Measurements from ENCODE around the gene DPY30.
"Not testable (repeated sequence)": the region's sequence is repeated elsewhere in the genome, so short reads cannot be mapped to it uniquely, and the experiment has no call there.

Gene DPY30

DNA sequence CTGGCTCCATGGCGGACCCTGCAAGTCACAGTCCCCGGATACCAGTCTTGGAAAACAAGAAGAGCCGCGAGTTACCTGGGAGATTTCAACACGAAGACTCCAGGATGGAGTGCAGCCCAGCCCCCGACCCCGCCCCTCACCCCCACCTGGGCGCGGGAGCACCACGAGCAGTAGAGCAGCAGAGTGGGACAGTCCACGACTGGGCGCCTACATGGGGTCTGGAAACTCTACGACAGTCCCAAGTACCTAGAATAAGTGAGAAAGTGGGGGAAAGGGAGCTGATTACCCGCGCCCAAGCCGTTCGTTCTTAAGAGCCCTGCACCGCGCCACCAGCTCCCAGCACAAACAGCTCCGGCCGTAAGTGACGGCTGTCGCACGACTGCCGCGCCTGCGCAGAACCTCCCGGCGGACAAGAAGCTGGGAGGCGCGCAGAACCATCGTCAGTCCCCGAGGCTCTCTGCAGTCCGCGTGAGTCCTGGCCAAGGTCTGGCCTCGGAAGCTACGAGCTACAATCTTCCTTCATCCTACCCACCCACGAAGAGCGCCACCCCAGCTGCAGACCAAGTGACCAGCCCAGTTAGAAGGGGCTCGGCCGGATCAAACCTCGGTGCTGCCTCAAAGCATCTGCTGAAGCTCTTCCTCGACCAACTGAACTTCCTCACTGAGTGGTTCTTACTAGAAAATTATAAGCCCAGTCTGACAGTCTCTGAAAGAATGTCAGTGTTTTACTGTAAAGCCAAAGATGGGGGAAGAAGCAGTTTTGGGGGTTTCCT is at the start of gene DPY30:
Gene DPY30, minus strand, starts transcription at position 359 of the 773 bp plus-strand sequence. Its CDS starts 349 bp downstream, at position 10.
- Histone ChIP-seq H3K27ac (ENCODE audit: low read length) (peak within 1 kb of the TSS; percentile 44), H3K4me3 (ENCODE audit: low read length) (peak within 1 kb of the TSS; percentile 90), H3K4me1 (ENCODE audit: insufficient read depth, low read length) (no peaks in the 10 kb centered on the region), H3K27me3 (ENCODE audit: insufficient read depth, low read length) (no peaks in the 10 kb centered on the region), H3K9ac (ENCODE audit: low read depth, low read length) (peak within 1 kb of the TSS; percentile 98), H3K9me3 (ENCODE audit: insufficient read depth, low read depth, low read length) (no peaks in the 10 kb centered on the region), H3K36me3 (ENCODE audit: insufficient read depth, low read depth, low read length) (peaks cover 17% of the 10 kb centered on the region; the same call in 1 of the 2 replicates)

GRCh38 chr2:32074134-32074506 is 34.5 kb upstream of the DPY30 start:
- Histone ChIP-seq H3K27me3 (ENCODE audit: insufficient read depth, low read length) (no peaks in the 10 kb centered on the region), H3K9me3 (ENCODE audit: insufficient read depth, low read depth, low read length) (no peaks in the 10 kb centered on the region), H3K36me3 (ENCODE audit: insufficient read depth, low read depth, low read length) (peaks cover 3% of the 10 kb centered on the region; the same call in 1 of the 2 replicates), H3K9ac (ENCODE audit: low read depth, low read length) (no peak overlapping the region), H3K4me1 (ENCODE audit: insufficient read depth, low read length) (no peaks in the 10 kb centered on the region), H3K27ac (ENCODE audit: low read length) (no peak overlapping the region), H3K4me3 (ENCODE audit: low read length) (no peak overlapping the region)

DNA sequence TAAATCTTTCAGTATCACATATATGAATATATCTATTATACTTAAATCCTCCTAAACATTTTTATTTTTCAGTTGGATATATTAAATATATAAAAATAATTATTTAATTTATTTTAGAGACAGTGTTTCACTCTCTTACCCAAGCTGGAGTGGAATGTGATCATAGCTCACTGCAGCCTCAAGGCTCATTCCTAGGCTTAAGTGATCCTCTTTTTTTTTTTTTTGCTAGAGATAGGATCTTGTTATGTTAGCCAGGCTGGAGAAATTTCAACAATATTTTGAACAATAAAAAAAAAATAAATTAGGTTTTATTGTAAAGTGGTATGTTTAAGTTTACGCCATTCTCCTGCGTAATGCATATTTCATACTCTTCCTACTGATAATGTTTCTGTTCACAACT is 27.9 kb upstream of the DPY30 start:
- Histone ChIP-seq H3K27ac (ENCODE audit: low read length) (no peak overlapping the region), H3K4me1 (ENCODE audit: insufficient read depth, low read length) (peaks cover under 1% of the 10 kb centered on the region; the same call in 1 of the 2 replicates), H3K36me3 (ENCODE audit: insufficient read depth, low read depth, low read length) (peaks cover 3% of the 10 kb centered on the region; the same call in 1 of the 2 replicates), H3K4me3 (ENCODE audit: low read length) (no peak overlapping the region), H3K9ac (ENCODE audit: low read depth, low read length) (no peak overlapping the region), H3K27me3 (ENCODE audit: insufficient read depth, low read length) (no peaks in the 10 kb centered on the region), H3K9me3 (ENCODE audit: insufficient read depth, low read depth, low read length) (no peaks in the 10 kb centered on the region)

GRCh38 chr2:32064713-32065112 is 25.1 kb upstream of the DPY30 start:
- H3K4me1 ChIP-seq (ENCODE audit: insufficient read depth, low read length), result peaks cover 6% of the 10 kb centered on the region
- no peaks in the 10 kb centered on the region for H3K9me3 ChIP-seq (ENCODE audit: insufficient read depth, low read depth, low read length)
- no peak overlapping the region for H3K27ac ChIP-seq (ENCODE audit: low read length)
- H3K27me3 ChIP-seq (ENCODE audit: insufficient read depth, low read length), result no peaks in the 10 kb centered on the region
- H3K9ac ChIP-seq (ENCODE audit: low read depth, low read length), result peak overlapping the region; percentile 81; the same call in 1 of the 2 replicates
- no peaks in the 10 kb centered on the region for H3K36me3 ChIP-seq (ENCODE audit: insufficient read depth, low read depth, low read length)
- peak overlapping the region; percentile 96 for H3K4me3 ChIP-seq (ENCODE audit: low read length)

DNA sequence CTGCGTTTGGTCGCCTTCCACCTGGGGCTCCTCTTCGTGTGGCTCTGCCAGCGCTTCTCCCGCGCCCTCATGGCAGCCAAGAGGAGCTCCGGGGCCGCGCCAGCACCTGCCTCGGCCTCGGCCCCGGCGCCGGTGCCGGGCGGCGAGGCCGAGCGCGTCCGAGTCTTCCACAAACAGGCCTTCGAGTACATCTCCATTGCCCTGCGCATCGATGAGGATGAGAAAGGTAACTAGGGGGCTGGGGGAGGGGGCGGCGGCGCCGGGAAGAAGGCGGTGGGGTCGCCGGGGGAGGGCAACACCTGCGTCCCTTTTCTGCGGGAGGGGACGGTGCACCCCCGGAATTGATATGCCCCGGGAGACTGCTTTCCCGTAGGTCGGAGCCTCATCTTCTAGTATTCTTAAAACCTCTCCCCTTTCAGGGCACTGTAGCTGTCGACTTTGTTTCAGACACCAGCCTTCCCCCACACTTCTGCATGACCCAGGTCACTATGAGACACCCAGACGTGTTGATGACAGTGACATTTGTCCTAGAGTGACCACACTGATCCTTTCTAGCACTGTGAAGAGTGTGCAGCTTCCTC is 24.5 kb upstream of the DPY30 start:
- Histone ChIP-seq H3K4me3 (ENCODE audit: low read length) (peak overlapping the region; percentile 96), H3K36me3 (ENCODE audit: insufficient read depth, low read depth, low read length) (no peaks in the 10 kb centered on the region), H3K4me1 (ENCODE audit: insufficient read depth, low read length) (peaks cover 6% of the 10 kb centered on the region), H3K9me3 (ENCODE audit: insufficient read depth, low read depth, low read length) (no peaks in the 10 kb centered on the region), H3K27ac (ENCODE audit: low read length) (peak overlapping the region; percentile 95), H3K9ac (ENCODE audit: low read depth, low read length) (peak overlapping the region; percentile 83), H3K27me3 (ENCODE audit: insufficient read depth, low read length) (no peaks in the 10 kb centered on the region)

GRCh38 chr2:32063310-32064020 is 23.9 kb upstream of the DPY30 start, which contains the start of gene SPAST:
Gene SPAST, plus strand, starts transcription at chr2:32063556. Its CDS starts 276 bp downstream, at chr2:32063832.
- H3K27ac ChIP-seq (ENCODE audit: low read length), result peak within 1 kb of the TSS; percentile 95
- H3K27me3 ChIP-seq (ENCODE audit: insufficient read depth, low read length), result no peaks in the 10 kb centered on the region
- H3K9ac ChIP-seq (ENCODE audit: low read depth, low read length), result peak within 1 kb of the TSS; percentile 83
- peaks cover 6% of the 10 kb centered on the region for H3K4me1 ChIP-seq (ENCODE audit: insufficient read depth, low read length)
- peak within 1 kb of the TSS; percentile 96 for H3K4me3 ChIP-seq (ENCODE audit: low read length)
- no peaks in the 10 kb centered on the region for H3K36me3 ChIP-seq (ENCODE audit: insufficient read depth, low read depth, low read length)
- no peaks in the 10 kb centered on the region for H3K9me3 ChIP-seq (ENCODE audit: insufficient read depth, low read depth, low read length)

DNA sequence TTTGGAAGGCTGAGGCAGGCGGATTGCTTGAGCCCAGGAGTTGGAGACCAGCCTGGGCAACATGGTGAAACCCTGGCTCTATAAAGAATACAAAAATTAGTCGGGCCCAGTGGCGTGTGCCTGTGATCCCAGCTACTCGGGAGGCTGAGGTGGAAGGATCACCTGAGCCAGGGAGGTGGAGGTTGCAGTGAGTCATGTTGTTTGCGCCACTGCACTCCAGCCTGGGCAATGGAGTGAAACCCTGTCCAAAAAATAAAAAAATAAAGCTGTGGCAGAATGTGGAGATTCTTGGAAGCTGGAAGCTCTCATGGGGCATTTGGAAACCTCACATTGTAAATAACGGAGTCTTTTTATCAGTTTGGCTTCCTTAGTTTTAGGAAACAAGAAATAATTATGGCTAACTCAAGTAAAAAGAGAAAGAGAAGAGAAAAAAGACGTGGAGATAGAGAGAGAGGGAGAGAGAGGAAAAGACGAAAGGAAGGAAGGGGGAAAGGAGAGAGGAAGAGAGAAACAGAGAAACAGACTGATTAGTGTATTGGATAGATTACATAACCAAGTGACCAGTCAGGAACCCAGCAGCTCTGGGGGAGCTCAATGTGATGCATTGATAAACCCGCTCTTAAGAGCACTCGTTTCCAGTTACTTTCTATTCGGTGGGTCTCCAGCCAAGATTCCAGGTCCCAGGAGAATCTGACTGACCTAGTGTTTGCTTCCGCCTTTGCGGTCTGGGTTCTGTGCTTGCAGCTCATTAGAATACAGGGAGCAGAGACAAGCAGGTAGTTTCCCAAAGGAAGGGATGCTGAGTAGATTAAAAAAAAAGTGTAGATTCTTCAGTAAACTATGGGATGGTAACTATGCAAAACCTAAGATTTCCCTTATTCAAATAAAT is 22.6 kb upstream of the DPY30 start:
- H3K4me3 ChIP-seq (ENCODE audit: low read length), result peak overlapping the region; percentile 96
- no peaks in the 10 kb centered on the region for H3K36me3 ChIP-seq (ENCODE audit: insufficient read depth, low read depth, low read length)
- H3K27ac ChIP-seq (ENCODE audit: low read length), result no peak overlapping the region
- H3K4me1 ChIP-seq (ENCODE audit: insufficient read depth, low read length), result peaks cover 6% of the 10 kb centered on the region
- no peaks in the 10 kb centered on the region for H3K9me3 ChIP-seq (ENCODE audit: insufficient read depth, low read depth, low read length)
- no peaks in the 10 kb centered on the region for H3K27me3 ChIP-seq (ENCODE audit: insufficient read depth, low read length)
- peak overlapping the region; percentile 81; the same call in 1 of the 2 replicates for H3K9ac ChIP-seq (ENCODE audit: low read depth, low read length)

DNA sequence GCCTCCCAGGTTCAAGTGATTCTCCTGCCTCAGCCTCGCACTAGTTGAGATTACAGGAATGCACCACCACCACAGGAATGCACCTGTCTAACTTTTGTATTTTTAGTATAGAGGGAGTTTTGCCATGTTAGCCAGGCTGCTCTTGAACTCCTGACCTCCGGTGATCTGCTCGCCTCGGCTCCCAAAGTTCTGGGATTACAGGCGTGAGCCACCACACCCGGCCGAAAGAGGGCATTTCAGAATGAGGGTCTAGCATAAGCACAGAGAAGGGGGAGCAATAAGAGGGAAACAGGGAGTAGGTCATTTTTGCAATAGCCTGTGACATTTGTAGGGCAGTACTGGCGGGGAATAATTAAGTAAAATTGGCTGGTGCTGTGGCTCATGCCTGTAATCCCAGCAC is 21.8 kb upstream of the DPY30 start:
- Histone ChIP-seq H3K9me3 (ENCODE audit: insufficient read depth, low read depth, low read length) (no peaks in the 10 kb centered on the region), H3K4me3 (ENCODE audit: low read length) (no peak overlapping the region), H3K36me3 (ENCODE audit: insufficient read depth, low read depth, low read length) (no peaks in the 10 kb centered on the region), H3K4me1 (ENCODE audit: insufficient read depth, low read length) (peaks cover 6% of the 10 kb centered on the region), H3K9ac (ENCODE audit: low read depth, low read length) (no peak overlapping the region), H3K27ac (ENCODE audit: low read length) (no peak overlapping the region), H3K27me3 (ENCODE audit: insufficient read depth, low read length) (no peaks in the 10 kb centered on the region)

GRCh38 chr2:32060266-32060665 is 20.7 kb upstream of the DPY30 start:
- no peak overlapping the region for H3K27ac ChIP-seq (ENCODE audit: low read length)
- H3K27me3 ChIP-seq (ENCODE audit: insufficient read depth, low read length), result no peaks in the 10 kb centered on the region
- H3K9ac ChIP-seq (ENCODE audit: low read depth, low read length), result no peak overlapping the region
- H3K9me3 ChIP-seq (ENCODE audit: insufficient read depth, low read depth, low read length), result no peaks in the 10 kb centered on the region
- peaks cover 6% of the 10 kb centered on the region for H3K4me1 ChIP-seq (ENCODE audit: insufficient read depth, low read length)
- H3K4me3 ChIP-seq (ENCODE audit: low read length), result no peak overlapping the region
- H3K36me3 ChIP-seq (ENCODE audit: insufficient read depth, low read depth, low read length), result no peaks in the 10 kb centered on the region

DNA sequence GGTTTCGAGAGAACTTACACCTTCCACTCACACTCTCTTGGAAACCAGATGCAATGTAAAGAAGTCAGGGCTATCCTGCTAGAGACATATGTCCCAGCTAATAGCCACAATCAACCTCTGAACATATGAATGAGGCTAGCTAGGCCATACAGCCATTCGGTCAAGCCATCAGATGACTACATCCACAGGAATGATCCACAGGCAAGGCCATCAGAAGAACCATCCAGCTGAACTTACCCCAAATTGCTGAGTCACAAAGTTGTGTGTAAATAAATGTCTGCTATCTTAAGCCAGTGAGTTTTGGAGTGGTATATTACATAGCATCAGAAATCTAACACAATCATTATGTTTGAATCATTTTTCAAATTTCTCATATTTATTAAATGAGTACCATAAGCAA is 18.5 kb upstream of the DPY30 start:
- Histone ChIP-seq H3K9me3 (ENCODE audit: insufficient read depth, low read depth, low read length) (no peaks in the 10 kb centered on the region), H3K27me3 (ENCODE audit: insufficient read depth, low read length) (no peaks in the 10 kb centered on the region), H3K4me1 (ENCODE audit: insufficient read depth, low read length) (peaks cover 6% of the 10 kb centered on the region), H3K9ac (ENCODE audit: low read depth, low read length) (no peak overlapping the region), H3K27ac (ENCODE audit: low read length) (no peak overlapping the region), H3K36me3 (ENCODE audit: insufficient read depth, low read depth, low read length) (no peaks in the 10 kb centered on the region), H3K4me3 (ENCODE audit: low read length) (no peak overlapping the region)

DNA sequence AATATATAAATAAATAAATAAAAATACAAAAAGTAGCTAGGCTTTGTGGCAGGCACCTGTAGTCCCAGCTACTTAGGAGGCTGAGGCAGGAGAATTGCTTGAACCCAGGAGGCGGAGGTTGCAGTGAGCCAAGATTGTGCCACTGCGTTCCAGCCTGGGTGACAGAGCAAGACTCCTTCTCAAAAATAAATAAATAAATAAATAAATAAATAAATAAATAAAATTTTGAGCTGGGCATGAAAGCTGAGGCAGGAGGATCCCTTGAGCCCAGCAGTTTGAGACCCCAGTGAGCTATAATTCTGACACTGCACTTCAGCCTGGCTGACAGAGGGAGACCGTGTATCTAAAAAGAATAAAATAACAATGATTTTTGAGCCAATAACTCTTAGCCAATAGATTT is 15.0 kb upstream of the DPY30 start:
- not testable (repeated sequence) for H3K4me3 ChIP-seq (ENCODE audit: low read length); H3K27ac ChIP-seq (ENCODE audit: low read length); H3K27me3 ChIP-seq (ENCODE audit: insufficient read depth, low read length); H3K9me3 ChIP-seq (ENCODE audit: insufficient read depth, low read depth, low read length); H3K4me1 ChIP-seq (ENCODE audit: insufficient read depth, low read length); H3K36me3 ChIP-seq (ENCODE audit: insufficient read depth, low read depth, low read length); H3K9ac ChIP-seq (ENCODE audit: low read depth, low read length)

Measured in iPS-20b (cell line).